Heart left ventricle (tissue), 16 donors: Measurements from ENCODE around the gene NDUFS4. TPM values are rescaled to one million over a fixed set of nuclear protein-coding genes. Genes with fewer than 3 reads are reported as not detected.

ENCODE experiments used
- ATAC-seq, 4 donors: fragments of 200-7000 bp; cut with Tn5 transposase; one replicate each; pipeline ENCODE4 v1.9.1; 2020 to 2022; ENCODE audit warnings: moderate library complexity in 4 of 4, mild to moderate bottlenecking in 3 of 4, moderate number of reproducible peaks in 1 of 4
- DNase-seq, 5 donors: peaks; one replicate each; pipeline ENCODE4 v3.0.0-alpha.2; 2020
- H3K27ac ChIP-seq, 12 donors: fragments of 200-600 bp; sonication (generic) in 4 of 12; one replicate each; pipeline versions ENCODE4 v1.5.0 to v1.8.0; 2016 to 2022; ENCODE audit warnings: mild to moderate bottlenecking in 2 of 12
- H3K27me3 ChIP-seq, 9 donors: fragments of 200-600 bp; sonication (generic) in 2 of 9; one replicate each; pipeline versions ENCODE4 v1.5.1 to v1.8.0; 2016 to 2022; ENCODE audit warnings: mild to moderate bottlenecking in 3 of 9
- H3K36me3 ChIP-seq, 9 donors: fragments of 200-600 bp; sonication (generic) in 2 of 9; one replicate each; pipeline versions ENCODE4 v1.5.0 to v1.8.0; 2018 to 2022; ENCODE audit warnings: mild to moderate bottlenecking in 2 of 9
- H3K4me1 ChIP-seq, 12 donors: fragments of 200-600 bp; sonication (generic) in 4 of 12; one replicate each; pipeline versions ENCODE4 v1.5.0 to v1.8.0; 2016 to 2022; ENCODE audit warnings: mild to moderate bottlenecking in 3 of 12
- H3K4me3 ChIP-seq, 12 donors: fragments of 200-600 bp; sonication (generic) in 4 of 12; one replicate each; pipeline versions ENCODE4 v1.5.0 to v1.8.0; 2017 to 2022; ENCODE audit warnings: mild to moderate bottlenecking in 9 of 12, moderate library complexity in 4 of 12
- H3K9me3 ChIP-seq, 12 donors: fragments of 200-600 bp; sonication (generic) in 4 of 12; one replicate each; pipeline versions ENCODE4 v1.5.0 to v1.8.0; 2016 to 2022; ENCODE audit warnings: mild to moderate bottlenecking in 1 of 12
- CTCF ChIP-seq, 12 donors: fragments of 200-600 bp; sonication (generic) in 4 of 12; IDR thresholded peaks; one replicate each; pipeline versions ENCODE4 v1.5.0 to v1.8.0; 2018 to 2022; ENCODE audit warnings: antibody characterized with exemption in 12 of 12, mild to moderate bottlenecking in 5 of 12
- POLR2A ChIP-seq, 2 donors: fragments of 450-650 bp; IDR thresholded peaks; one replicate each; pipeline ENCODE4 v1.6.1; 2017; ENCODE audit warnings: antibody characterized with exemption in 2 of 2, mild to moderate bottlenecking in 2 of 2, moderate library complexity in 2 of 2
- WGBS, 4 donors: extraction: QIAGEN DNeasy Blood & Tissue Kit in 2 of 4; methylation state at CpG; one replicate each; pipeline versions ENCODE4 v1.1.5 to v1.1.7; 2013 to 2018; 5-methylcytosine and 5-hydroxymethylcytosine counted together
- intact Hi-C, 10 donors: fragments of 100-400 bp; cut with DNase I; formaldehyde crosslinking; loops; one replicate each; pipeline versions ENCODE4 v1.11.1 to v1.14.2; 2022
- polyA plus RNA-seq, 2 donors: library from polyadenylated mRNA; stranded (reverse); fragments of 200-250 nt; gene quantifications; one replicate each; pipeline ENCODE4 v1.2.3, GENCODE V29; 2013
- total RNA-seq, 9 donors: library from RNA; depleted of rRNA in 2 of 9; stranded (reverse); fragments of >200 nt in 2 of 9; fragmentation: NEBNext Ultra II Directional in 3 of 9; extraction: Animal tissue kit (Norgen Biotek cat#: 25700) in 3 of 9; gene quantifications; one replicate each; pipeline versions ENCODE4 v1.1.0 to v1.2.4, GENCODE V29; 2016 to 2023
- donor health status: ischemic (EF 13 %, LVEDD 7.1; RV severe dilation, severe dysfunction).
- donor health status: healthy with polysubstance abuse.
- donor health status: DM: no; HTN: yes; CAD: no.
- donor health status: DM: no; HTN: no; CAD: no.
- donor health status: ischemic (EF 25% LVEDD 6.9; RV normal size, moderate dysfunction).
- donor health status: ischemic (EF 25% LVEDD 5.7; RV mildly dilated, moderate dysfunction).
- donor health status: healthy.
- donor health status: DM: yes; HTN: yes; CAD: no.
- donor health status: ischemic (EF 35%, LVEDD 5.7; RV mildly dilated, moderate dysfunction).
- donor health status: nonischemic (EF 11% LVEDD 7.7; RV severe dilation, severe dysfunction).
- donor health status: DM: yes; HTN: yes; CAD: no.
- donor health status: PGD.
- donor health status: ischemic (EF 29% LVEDD 5.4; RV normal size, mild dysfunction).
- donor health status: nonischemic (EF 23%, LVEDD 6.1; RV moderate dilation, normal function).

The NDUFS4 gene
- total and polyA plus RNA-seq, 11 donors, result 109 to 259 (median 185) TPM

- H3K9me3 ChIP-seq, result peaks cover 0 to 11% (median 0%) of the 10 kb centered on the region in 12 donors
- ATAC-seq (no peak), DNase-seq (no peak)
- H3K4me1 ChIP-seq, result peaks cover 0 to 18% (median 3%) of the 10 kb centered on the region in 12 donors
- H3K36me3 ChIP-seq, result peaks cover 0 to 8% (median 0%) of the 10 kb centered on the region in 9 donors
- intact Hi-C loops, result no loop called here
- WGBS, 4 donors, result 67 to 87% (median 80%) methylated on average over 5 to 6 of the region's 6 CpGs
- no peaks in the 10 kb centered on the region for H3K27me3 ChIP-seq
- no peak for TF ChIP-seq POLR2A (IDR thresholded peaks at IDR 0.05)
- no peak for TF ChIP-seq CTCF (IDR thresholded peaks at IDR 0.05)
- H3K27ac ChIP-seq, result no peak overlapping the region
- no peak overlapping the region for H3K4me3 ChIP-seq
Measured at GRCh38 chr5:53631251-53631650, 70.8 kb downstream of the NDUFS4 start.

DNA sequence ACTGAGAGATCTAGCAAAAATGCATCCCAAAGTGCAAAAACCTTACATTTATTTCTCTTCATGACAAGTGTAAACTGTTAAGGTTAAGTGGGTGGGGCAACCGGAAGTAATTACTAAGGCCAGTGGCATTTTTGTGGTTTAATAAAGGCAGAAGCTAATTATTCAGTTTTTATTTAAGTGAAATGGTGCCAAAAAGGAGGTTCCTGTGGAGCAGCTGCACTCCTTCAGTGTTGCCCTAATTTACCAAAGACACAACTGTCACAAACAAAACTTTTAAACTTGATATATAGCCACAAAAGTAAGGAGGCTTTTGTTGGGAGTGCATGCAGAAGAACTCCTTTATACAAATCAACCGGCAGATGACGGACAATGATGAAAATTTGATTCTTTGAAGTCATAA, 81.6 kb downstream of the NDUFS4 start:
- H3K27ac ChIP-seq, result no peak overlapping the region
- intact Hi-C loops, result no loop called here
- H3K4me1 ChIP-seq, result peaks cover 0 to 54% (median 13%) of the 10 kb centered on the region in 12 donors
- no peak for TF ChIP-seq CTCF (IDR thresholded peaks at IDR 0.05)
- no peak for TF ChIP-seq POLR2A (IDR thresholded peaks at IDR 0.05)
- ATAC-seq (no peak), DNase-seq (no peak)
- peaks cover 0 to 15% (median 3%) of the 10 kb centered on the region in 9 donors for H3K36me3 ChIP-seq
- H3K27me3 ChIP-seq, result no peaks in the 10 kb centered on the region
- H3K4me3 ChIP-seq, result no peak overlapping the region
- no peaks in the 10 kb centered on the region for H3K9me3 ChIP-seq
- 67 to 76% (median 73%) methylated on average over 3 of the region's 3 CpGs for WGBS, 4 donors

DNA sequence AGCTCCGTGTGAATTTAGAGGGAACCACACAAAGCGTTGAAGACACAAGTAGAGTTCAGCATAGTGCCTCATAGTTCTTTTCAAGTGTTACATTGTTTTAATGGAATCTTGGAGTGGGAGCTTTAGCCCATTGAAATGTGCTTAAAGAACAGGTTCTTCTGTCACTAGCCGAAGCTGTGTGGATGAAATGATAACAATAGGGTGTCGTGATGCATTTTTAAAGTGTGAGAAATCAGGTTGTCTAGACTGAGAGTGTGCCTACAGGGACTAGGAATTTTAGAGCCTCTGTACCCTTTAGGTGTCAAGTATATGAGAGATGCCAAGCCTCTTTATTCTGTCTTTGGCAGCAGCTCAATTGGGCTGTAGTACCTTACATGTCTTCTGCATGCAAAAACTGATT, 83.0 kb downstream of the NDUFS4 start:
- intact Hi-C loops, result no loop called here
- no peak overlapping the region for H3K27ac ChIP-seq
- DNase-seq (no peak), ATAC-seq (peak; percentile 42 to 88 (median 69))
- H3K4me3 ChIP-seq, result no peak overlapping the region
- WGBS, 4 donors, result 45 to 66% (median 58%) methylated on average over 4 of the region's 4 CpGs
- no peaks in the 10 kb centered on the region for H3K27me3 ChIP-seq
- TF ChIP-seq POLR2A (IDR thresholded peaks at IDR 0.05) (no peak), CTCF (IDR thresholded peaks at IDR 0.05) (no peak)
- H3K9me3 ChIP-seq, result no peaks in the 10 kb centered on the region
- peaks cover 0 to 18% (median 8%) of the 10 kb centered on the region in 9 donors for H3K36me3 ChIP-seq
- H3K4me1 ChIP-seq, result peaks cover 0 to 61% (median 13%) of the 10 kb centered on the region in 12 donors

- peaks cover 0 to 55% (median 13%) of the 10 kb centered on the region in 12 donors for H3K4me1 ChIP-seq
Measured at GRCh38 chr5:53645078-53645477, 84.6 kb downstream of the NDUFS4 start.

More at GRCh38 chr5:53645078-53645477, 84.6 kb downstream of the NDUFS4 start:
- ATAC-seq, result peak in 1 of 4 donors; percentile 33
- TF ChIP-seq POLR2A (IDR thresholded peaks at IDR 0.05) (no peak), CTCF (IDR thresholded peaks at IDR 0.05) (no peak)
- Histone ChIP-seq H3K27me3 (no peaks in the 10 kb centered on the region), H3K4me3 (no peak overlapping the region), H3K36me3 (peaks cover 0 to 30% (median 10%) of the 10 kb centered on the region in 9 donors), H3K9me3 (peaks cover 0 to 5% (median 0%) of the 10 kb centered on the region in 12 donors), H3K27ac (peak overlapping the region in 3 of 12 donors; percentile 15 to 36 (median 34))
- no peak for DNase-seq
- intact Hi-C loops, result no loop called here
- 56 to 71% (median 61%) methylated on average over 2 of the region's 2 CpGs for WGBS, 4 donors
